ENCODE measurements around the gene CAPN11.

Gene CAPN11

DNA sequence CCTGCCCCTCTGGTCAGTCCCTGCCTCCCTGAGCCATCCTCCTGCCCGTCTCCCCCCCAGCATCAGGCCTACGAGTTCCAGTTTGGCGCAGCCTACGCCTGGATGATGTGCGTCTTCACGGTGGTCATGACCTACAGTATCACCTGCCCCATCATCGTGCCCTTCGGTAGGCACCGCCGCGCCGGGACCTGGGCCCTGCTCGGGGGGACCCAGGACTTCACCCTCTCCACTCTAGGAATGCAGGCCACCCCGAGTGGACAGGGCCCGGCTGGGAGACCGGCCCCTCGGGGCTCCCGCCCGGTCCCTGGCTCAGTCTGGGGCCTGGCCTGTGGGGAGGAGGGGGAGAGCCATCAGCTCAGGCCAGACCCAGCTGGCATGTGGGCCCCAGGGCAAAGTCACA, 6.1 kb upstream of the CAPN11 start:
- in situ Hi-C loops (cut with HindIII; ENCODE audit: low sequenced_read_pairs), result loop anchor here (5.0 kb wide), 1 partner anchor 45 kb away; no protein-coding TSS in a partner anchor
- TF ChIP-seq, protein P1, sequence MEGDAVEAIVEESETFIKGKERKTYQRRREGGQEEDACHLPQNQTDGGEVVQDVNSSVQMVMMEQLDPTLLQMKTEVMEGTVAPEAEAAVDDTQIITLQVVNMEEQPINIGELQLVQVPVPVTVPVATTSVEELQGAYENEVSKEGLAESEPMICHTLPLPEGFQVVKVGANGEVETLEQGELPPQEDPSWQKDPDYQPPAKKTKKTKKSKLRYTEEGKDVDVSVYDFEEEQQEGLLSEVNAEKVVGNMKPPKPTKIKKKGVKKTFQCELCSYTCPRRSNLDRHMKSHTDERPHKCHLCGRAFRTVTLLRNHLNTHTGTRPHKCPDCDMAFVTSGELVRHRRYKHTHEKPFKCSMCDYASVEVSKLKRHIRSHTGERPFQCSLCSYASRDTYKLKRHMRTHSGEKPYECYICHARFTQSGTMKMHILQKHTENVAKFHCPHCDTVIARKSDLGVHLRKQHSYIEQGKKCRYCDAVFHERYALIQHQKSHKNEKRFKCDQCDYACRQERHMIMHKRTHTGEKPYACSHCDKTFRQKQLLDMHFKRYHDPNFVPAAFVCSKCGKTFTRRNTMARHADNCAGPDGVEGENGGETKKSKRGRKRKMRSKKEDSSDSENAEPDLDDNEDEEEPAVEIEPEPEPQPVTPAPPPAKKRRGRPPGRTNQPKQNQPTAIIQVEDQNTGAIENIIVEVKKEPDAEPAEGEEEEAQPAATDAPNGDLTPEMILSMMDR (IDR thresholded peaks at IDR 0.05; ENCODE audit: low read depth, low read length, missing control alignments), result no peak
- DNase-seq (ENCODE audit: low read depth), result no peak
- no peak overlapping the region for H3K4me3 ChIP-seq (ENCODE audit: low read depth, low read length)

DNA sequence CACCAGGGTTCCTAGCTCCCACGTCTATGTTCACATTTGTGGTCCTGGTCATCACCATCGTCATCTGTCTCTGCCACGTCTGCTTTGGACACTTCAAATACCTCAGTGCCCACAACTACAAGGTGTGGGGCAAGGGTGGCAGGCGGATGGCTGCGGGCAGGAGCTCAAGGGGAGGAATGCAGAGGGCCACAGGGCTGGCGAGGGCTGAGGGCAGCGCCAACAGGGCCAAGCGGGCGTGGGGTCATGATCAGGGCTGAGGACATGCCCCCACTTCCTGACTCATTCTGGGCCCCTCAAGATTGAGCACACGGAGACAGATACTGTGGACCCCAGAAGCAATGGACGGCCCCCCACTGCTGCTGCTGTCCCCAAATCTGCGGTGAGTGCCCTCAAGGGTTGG, 4.6 kb upstream of the CAPN11 start:
- DNase-seq (ENCODE audit: low read depth), result no peak
- in situ Hi-C loops (cut with HindIII; ENCODE audit: low sequenced_read_pairs), result loop anchor here (5.0 kb wide), 1 partner anchor 47 kb away; no protein-coding TSS in a partner anchor
- TF ChIP-seq, protein P1 (IDR thresholded peaks at IDR 0.05; ENCODE audit: low read depth, low read length, missing control alignments), result no peak
- no peak overlapping the region for H3K4me3 ChIP-seq (ENCODE audit: low read depth, low read length)

DNA sequence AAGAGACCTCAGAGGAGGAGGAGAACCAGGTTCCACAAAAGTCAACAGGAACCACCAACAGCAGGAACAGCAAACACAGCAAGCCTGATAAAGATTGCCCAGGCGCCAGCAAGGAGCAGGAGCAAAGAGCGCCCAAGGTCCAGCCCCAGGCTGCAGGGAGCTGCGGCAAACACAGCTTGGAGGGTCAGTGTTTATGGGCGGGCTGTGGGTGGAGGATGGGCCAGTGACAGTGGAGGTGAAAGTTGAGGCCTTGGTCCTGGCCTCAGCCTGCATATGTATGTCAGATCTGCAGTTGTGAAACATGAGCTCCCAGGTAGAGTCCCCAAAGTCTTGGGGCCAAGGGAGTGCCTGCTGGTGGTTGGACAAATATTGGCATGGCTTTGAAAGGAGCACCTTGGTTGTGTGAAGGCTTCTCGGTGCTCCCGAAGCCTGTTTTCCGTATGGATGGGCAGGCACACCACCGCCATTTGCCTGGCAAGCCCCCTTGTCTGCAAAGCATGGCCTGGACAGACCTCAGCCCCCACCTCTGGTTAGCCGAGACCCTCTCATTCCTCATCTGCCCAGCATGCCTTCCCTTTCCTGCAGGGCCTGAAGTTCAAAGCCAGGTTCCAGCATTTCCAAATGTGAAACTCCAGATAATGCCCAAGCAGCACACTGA, 2.0 kb upstream of the CAPN11 start:
- DNase-seq (ENCODE audit: low read depth), result no peak
- TF ChIP-seq, protein P1 (IDR thresholded peaks at IDR 0.05; ENCODE audit: low read depth, low read length, missing control alignments), result no peak
- in situ Hi-C loops (cut with HindIII; ENCODE audit: low sequenced_read_pairs), result no loop called here
- H3K4me3 ChIP-seq (ENCODE audit: low read depth, low read length), result no peak overlapping the region

DNA sequence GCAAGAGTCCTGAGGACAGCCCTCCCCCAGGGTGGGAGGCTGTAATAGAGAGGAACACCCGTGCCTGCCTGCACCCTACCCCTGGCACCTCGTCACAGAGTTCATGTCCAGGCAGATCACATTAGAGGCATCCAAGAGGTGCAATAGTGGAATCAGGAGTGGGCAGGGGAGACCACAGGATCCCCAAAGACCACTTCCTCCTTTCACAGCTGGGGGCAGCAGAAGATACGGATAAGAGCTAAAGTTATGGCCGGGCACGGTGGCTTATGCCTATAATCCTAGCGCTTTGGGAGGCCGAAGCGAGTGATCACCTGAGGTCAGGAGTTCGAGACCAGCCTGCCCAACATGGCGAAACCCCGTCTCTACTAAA, 1.5 kb upstream of the CAPN11 start:
- no peak for DNase-seq (ENCODE audit: low read depth)
- TF ChIP-seq, protein P1 (IDR thresholded peaks at IDR 0.05; ENCODE audit: low read depth, low read length, missing control alignments), result no peak
- in situ Hi-C loops (cut with HindIII; ENCODE audit: low sequenced_read_pairs), result no loop called here
- H3K4me3 ChIP-seq (ENCODE audit: low read depth, low read length), result no peak overlapping the region

DNA sequence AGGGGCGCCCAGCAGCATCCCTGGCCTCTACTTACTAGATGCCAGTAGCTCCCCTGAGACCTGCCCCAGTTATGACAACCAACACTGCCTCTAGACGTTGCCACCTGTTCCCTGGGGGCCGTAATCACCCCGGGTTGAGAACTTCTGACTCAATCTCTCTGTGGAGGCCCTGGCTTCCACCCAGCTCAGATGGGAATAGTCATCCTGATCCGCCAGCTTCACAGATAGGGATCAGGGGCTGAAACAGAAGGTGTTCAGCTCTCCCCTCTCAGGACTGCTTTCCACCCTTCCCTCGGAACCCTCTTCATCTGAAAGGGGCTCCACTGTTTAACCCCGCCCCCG, 3.3 kb downstream of the CAPN11 start:
- in situ Hi-C loops (cut with HindIII; ENCODE audit: low sequenced_read_pairs), result no loop called here
- no peak for DNase-seq (ENCODE audit: low read depth)
- H3K4me3 ChIP-seq (ENCODE audit: low read depth, low read length), result no peak overlapping the region
- TF ChIP-seq, protein P1 (IDR thresholded peaks at IDR 0.05; ENCODE audit: low read depth, low read length, missing control alignments), result no peak

DNA sequence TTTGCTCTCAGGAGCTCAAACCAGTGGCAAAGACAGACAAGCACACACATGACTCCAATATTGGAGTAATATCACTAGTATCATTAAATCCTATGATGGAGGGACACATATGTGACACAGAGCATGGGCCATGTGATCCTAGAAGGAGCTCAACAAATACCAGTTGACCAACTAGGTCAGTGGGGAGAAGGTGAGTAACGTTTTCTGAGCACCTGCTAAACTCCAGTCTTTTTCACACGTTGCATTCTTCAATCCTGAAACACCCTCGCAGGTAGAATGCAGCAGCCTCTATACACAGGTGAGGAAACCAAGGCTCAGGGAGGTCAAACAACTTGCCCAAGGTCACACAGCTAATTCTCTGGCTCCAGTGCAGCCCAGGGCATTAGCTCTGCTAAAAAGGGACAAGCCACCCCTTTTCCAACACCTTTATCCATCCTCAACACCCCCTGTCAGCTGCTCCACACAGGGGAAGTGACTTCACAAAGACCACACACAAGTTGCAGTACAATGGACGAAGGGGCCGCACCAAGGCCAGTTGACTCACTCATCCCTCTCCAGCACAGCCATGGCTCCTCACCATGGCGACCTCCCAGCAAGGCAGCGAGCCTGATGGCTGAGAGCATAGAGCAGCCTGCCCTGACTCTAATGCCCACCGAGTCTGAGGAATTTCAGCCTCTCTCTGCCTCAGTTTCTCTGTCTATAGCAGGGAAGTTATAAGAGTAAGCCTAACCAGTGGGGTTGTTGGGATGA, 4.4 kb downstream of the CAPN11 start:
- in situ Hi-C loops (cut with HindIII; ENCODE audit: low sequenced_read_pairs), result no loop called here
- TF ChIP-seq, protein P1 (IDR thresholded peaks at IDR 0.05; ENCODE audit: low read depth, low read length, missing control alignments), result no peak
- H3K4me3 ChIP-seq (ENCODE audit: low read depth, low read length), result no peak overlapping the region
- DNase-seq (ENCODE audit: low read depth), result no peak
